HG03575 (cell line): ENCODE data around the gene VPS4A.

Experiments used
- ATAC-seq: cut with Tn5 transposase; IDR thresholded peaks from one replicate; pipeline ENCODE4 v1.9.1; 2021; ENCODE audit not compliant: unreplicated experiment, insufficient number of reproducible peaks, low FRiP score; ENCODE audit errors: extremely low read depth

VPS4A gene

DNA sequence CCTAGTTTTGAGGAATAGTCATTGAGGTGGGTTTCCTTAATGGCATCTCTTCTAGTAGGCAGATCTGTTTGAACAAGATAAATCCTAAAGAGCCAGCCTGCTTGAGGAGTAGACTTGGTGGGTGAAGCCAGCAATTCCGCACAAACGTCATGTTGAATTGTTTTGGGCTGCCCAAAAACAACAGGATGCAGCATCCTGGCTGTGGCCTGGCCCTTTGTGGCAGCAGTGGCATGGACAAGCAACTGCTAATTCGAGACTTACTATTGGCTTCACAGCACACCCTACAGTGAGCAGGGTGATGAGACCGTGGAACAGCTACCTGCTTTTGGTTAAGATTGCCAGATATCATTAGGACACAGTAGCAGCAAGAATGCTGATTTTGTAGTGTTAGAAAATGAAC is 9.3 kb upstream of the VPS4A start:
- ATAC-seq: no peak

DNA sequence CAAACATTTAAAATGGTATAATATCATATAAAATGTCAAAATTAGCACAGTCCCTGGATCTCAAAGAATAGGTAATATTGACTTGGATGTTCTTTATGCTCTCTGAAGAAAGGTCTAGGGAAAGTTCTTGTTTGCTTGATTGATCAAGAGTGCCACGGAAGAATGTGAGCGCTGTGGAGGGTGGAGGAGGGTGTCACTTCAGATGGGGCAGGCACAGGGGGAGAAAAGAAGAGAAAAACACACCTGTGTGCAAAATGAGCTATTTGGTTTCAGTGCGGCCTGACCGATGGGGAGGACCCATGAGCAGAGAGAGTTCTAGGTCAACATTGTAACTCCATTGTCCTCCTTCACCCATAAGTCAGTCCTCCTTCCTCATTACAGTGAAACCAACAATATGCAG is 8.8 kb upstream of the VPS4A start:
- no peak for ATAC-seq

DNA sequence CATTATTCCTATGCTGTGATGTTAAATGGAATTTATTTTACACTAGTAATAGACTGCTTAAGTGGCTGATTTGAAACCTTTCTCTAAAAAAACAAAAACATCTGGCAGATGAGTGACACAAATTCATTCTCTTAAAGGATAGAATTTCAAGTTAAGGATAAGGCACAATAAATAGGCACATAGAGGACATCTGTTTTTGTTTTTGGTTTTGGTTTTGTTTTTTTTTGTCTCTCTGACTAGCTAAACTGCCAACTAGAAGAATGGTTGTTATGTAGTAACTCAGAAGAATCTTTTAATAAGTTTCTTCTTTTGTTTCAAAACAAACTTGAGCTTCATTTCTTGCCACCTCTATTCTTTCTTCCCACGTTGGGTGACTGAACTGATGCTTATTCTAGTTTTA is 5.1 kb upstream of the VPS4A start:
- ATAC-seq: no peak

DNA sequence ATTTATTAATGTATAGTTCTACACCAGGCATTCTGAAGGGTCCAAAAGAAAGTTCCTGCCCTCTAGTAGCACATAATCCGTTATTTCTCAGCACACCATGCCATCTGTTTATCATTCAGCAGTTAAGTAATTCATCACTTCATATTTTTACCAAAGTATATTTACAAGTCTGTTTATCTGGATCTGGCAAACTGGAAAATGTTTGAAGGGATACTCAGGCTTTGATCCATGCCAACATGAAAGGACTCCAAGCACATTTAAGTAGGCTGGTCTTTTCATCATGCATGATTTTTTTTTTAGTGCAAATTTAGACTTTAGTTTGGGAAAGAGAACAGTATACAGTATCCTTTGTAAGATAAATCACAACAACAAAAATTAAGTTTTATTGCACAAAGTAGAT is 4.1 kb upstream of the VPS4A start:
- no peak for ATAC-seq

DNA sequence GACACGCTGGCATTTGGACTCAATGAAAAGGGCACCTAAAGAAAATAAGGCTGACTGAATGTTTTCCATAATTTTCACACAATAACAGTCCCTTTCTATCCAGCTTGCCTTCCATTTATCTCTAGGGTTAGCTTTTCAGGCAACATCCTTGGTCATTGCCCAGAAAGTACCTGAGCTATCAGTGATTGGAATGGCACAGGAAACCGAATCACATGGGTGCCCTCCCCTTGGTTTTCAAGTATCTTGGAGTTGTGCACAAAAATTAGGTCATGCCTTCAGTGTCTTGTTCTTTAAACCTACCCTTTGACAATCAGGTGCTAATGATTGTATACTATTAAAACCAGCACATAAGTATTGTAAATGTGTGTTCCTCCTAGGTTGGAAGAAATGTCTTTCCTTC is 3.3 kb upstream of the VPS4A start:
- ATAC-seq: no peak

DNA sequence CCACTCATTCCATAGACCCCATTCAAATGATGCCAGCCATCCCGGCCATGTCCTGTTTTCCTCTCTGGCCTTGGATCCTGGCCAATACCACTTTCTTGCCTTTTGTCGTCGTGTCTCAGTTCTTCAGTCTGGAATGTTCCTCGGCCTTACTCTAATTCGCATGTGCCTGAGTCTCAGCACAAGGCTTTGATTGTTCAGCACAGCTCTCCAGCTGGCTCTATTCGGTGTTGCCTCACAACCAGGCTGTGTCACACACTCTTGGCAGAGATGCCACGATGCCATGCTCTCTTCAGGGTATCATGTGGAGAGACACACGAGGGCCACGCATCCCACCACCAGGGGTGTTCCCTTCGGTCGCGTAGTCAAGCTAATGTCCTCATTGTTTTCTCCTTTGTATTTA is 1.8 kb upstream of the VPS4A start:
- no peak for ATAC-seq

DNA sequence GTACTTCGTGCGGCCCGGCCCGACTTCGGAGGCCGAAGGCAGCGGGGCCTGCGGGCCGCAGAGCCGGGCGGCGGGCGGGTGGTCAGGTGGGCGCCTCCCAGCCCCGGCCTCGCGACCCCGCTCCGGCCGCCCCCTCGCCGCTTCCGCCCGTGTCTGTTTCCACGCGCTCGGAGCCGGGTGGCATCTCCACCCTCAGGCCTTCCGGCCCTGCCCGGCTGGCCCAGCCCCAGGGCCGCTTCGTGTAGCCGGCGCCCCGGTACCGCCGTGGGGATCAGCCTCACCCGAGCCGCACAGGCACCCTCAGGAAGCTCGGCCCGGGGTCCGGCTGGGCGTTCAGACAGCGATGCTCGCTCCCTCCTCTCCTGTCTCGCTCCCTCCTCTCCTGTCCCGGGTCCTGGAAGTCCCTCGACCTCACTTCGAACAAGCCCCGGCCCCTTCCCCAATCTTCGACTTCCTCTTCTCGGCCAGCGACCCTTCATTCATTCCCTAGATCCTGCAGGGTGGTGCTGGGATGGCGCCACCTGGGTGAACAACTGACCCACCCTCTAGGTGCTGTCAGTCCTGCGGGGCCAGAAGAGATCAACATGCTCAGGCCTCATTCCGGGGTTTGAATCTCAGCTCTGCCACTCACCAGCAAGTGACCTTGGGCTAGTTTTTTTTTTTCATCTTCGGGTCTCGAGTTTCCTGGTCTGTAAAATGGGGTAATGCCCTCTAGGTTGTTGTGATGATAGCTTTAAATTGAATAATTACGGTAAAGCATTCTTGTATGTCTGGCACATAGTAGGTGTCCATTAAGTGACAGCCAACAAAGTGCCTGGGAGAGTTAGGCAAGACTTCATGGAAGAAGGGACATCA is 610 bp downstream of the VPS4A start:
- peak; percentile 20 for ATAC-seq

DNA sequence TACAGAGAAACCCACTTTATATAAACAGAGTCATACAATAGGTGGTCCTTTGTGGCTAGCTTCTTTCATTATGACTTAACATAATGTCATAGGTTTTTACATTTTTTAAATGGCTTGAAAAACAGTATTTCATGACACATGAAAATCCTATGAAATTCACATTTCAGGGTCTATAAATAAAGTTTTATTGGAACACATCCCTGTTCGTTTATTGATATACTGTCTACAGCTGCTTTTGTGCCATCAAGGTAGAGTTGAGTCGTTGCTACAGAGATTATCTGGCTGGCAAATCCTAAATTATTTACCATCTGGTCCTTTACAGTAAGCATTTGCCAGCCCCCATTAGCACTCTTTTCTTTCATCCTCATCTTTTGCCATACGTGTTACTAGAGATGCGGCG is 2.3 kb downstream of the VPS4A start:
- no peak for ATAC-seq

DNA sequence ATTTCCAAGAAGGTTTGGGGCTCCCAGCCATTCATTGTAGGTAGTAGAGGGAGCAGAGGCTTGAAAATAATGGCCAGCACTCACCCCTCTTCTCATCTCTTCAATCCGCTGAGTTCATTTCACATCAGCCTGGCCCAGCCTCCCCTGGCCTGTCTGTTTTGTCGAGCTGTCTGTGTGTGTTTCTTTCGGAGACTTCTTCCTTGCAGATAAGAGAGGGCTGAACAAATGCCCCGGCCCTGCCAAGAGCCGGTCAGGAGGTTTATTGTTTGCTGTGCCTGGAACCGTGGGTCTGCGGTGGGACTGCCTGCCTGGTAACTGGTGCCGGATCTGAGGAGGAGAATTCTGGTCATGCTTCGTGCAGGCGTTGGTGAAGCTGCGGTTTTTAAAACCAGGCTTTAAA is 3.4 kb downstream of the VPS4A start:
- ATAC-seq: no peak

DNA sequence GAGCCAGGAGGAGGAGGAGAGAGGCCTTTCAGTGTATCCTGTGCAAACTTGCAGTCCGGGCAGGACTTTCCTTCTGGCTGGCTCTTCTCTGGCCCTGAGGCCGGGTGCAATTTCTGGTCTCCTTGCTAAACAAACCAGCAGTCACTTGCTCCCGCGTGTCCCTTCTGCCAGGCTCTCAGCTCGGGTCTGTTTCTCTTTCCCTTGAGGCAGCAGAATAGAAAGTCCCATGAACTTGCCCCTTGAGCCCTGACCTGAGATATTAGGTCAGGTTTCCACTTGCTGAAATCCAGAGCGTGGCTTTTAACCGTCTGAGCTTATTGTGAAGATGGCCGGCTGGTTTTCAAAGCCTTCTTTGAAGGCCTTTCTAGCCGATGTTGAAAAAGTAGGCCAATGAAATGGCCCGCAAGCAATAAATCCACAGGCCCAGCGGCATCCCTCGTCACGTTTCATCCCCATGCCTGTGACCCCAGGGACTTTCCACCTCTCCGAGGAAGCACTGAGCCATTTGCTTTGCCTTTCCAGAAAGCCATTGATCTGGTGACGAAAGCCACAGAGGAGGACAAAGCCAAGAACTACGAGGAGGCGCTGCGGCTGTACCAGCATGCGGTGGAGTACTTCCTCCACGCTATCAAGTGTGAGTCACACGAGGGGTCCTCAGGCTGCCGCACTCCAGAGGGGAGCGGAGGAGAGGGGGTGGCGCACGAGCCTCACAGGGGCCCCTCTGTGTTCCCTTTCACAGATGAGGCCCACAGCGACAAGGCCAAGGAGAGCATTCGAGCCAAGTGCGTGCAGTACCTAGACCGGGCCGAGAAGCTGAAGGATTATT is 4.5 kb downstream of the VPS4A start:
- ATAC-seq: no peak

DNA sequence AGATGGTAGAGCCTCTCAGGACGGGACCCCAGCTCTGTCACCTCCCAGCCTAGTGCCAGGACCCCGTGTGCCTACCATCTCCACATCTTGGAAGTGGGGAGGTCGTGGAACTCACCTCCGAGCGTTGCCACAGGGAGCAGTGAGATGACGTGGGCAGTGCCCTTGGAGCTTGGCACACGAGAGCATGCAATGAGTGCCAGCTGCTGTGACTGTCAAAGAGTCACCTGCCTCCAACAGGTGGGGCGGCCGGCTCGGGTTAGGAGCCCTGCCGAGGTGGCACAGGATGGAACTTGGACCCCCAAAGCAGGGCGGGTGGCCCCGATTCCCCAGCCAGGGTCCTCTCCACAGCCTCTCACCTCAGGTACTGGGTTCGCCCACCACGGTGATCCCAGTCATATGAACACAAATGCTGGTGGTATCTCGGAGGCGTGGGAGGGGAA is 5.5 kb downstream of the VPS4A start:
- ATAC-seq: no peak

DNA sequence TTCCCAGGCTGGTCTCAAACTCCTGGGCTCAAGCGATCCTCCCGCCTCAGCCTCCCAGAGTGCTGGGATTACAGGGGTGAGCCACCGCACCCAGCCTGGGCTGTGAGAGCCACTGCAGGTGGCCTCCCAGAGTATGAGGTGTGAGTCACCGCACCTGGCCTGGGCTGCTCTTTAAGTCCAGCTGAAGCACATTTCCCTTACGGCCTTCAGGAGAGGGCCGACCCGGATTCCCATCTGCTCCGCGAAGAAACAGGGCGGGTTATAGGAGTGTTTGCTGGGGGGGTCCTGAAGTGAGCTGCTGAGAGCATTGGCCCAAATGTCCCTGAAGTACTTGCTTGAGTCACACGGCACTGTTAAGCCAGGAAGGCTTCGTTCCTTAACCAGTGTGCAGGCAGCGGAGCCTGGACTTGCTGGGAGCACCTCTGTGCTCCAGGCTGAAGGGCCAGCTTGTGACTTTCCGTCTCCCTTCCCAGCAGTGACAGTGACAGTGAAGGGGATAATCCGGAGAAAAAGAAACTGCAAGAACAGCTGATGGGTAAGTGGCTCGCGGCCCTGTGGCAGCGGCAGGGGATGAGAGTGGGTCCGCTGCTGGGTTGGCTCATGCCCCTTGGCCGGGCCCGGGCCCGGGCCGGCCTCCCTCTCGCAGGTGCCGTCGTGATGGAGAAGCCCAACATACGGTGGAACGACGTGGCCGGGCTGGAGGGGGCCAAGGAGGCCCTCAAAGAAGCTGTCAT is 7.2 kb downstream of the VPS4A start:
- no peak for ATAC-seq

DNA sequence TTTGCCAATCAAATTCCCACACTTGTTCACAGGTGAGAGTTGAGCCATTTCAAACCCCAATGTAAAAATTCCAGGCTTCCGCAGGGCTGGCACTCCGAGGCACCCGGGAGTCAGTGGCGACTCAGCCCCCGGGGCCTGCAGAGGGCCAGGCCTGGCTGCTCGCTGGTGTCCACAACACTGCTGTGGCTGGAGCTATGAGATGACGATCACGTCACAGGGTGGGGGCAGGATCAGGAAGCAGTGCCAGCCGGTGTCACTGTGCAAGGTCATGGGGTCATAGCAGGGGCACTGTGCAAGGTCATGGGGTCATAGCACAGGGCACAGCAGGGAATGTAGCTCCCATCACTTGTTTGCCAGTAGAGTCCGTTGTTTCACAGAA is 7.8 kb downstream of the VPS4A start:
- ATAC-seq: no peak

DNA sequence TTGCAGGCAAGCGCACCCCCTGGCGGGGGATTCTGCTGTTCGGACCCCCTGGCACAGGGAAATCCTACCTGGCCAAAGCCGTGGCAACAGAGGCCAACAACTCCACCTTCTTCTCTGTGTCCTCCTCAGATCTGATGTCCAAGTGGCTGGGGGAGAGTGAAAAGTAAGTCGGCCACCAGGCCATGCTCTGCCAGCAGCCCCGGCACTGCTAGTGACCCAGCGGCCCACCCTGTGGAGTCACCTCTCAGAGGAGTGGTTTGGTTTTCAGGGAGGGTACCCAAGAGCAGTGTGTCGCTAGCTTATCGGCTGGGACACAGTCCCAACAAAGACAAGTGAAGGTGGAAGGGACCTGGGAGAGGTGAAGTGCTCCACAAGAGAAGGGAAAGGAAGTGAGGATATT is 8.2 kb downstream of the VPS4A start:
- ATAC-seq: no peak

DNA sequence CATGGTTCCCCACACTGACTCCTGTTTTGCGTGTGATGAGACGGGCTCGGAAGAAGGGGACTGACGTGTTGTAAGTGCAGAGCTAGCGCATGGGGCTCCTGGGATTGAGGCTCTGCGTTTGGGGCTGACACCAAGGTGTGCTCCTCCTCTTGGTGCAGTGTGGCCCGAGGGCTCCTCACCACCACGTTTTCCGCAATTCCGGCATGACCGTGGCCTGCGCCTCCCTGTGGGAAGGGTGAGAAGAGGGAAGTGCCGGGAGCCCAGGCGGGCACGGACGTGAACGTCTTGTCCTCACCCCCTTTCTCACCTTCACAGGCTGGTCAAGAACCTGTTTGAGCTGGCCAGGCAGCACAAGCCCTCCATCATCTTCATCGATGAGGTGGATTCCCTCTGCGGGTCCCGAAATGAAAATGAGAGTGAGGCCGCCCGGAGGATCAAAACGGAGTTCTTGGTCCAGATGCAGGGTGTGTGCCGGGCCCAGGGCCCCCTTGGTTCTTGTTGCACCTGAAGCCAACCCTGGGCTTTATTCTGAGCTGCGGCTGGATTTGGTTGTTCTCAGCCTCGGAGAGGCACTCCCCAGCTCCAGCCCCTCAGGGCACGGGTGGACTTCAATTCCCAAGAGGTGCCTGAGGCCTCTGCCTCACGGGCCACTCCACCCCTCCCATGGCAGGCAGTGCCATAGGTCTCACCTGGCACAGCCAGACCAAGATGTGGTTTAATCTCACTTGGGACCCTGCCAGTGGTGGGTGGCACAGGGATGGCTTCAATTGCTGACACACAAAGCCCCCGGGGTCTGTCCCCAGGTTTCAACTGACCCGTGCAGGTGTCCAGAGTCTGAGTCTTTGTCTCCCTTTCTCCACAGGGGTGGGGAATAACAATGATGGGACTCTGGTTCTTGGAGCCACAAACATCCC is 8.9 kb downstream of the VPS4A start:
- ATAC-seq: no peak

DNA sequence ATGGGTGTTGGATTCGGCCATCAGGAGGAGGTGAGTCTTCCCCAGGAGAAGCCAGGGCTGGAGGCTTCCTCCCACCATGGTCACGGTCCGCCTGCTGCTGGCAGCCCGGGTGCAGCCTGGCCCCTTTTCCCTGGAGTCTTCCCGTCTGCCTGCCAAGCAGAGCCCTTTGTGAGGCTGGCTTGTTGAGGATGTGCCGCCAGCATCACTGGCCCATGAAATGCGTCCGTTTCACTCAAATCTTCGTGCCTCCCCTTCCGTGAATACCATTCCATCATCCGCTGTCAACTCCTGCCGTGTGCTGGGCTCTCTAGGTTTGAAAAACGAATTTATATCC is 9.6 kb downstream of the VPS4A start:
- no peak for ATAC-seq

DNA sequence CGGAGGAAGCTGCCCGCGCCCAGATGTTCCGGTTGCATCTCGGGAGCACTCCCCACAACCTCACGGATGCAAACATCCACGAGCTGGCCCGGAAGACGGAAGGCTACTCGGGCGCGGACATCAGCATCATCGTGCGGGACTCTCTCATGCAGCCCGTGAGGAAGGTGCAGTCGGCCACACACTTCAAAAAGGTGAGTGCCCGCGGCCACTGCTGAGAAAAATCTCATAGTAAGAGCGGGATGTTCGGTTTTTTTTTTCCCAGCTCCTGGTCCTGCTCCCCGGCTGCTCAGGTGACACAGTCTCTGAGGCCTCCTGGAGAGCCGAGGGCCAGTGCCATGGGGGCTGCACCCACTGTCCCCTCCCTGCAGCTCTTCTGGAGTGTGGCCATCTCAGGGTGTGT is 9.9 kb downstream of the VPS4A start:
- ATAC-seq: no peak

DNA sequence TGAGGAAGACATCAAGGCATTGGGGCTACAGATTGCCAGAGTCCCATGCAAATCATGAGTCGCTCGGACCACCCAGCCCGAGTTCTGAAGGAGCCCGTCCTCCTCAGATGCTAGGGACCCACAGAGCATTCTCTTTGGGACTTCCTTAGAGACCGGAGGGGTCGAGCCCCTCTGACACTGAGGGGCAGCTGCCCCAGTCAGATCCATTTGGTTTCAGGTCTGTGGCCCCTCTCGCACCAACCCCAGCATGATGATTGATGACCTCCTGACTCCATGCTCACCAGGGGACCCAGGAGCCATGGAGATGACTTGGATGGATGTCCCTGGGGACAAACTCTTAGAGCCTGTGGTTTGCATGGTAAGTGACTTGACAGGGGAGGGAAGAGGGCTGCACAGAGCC is 11.2 kb downstream of the VPS4A start:
- ATAC-seq: no peak

DNA sequence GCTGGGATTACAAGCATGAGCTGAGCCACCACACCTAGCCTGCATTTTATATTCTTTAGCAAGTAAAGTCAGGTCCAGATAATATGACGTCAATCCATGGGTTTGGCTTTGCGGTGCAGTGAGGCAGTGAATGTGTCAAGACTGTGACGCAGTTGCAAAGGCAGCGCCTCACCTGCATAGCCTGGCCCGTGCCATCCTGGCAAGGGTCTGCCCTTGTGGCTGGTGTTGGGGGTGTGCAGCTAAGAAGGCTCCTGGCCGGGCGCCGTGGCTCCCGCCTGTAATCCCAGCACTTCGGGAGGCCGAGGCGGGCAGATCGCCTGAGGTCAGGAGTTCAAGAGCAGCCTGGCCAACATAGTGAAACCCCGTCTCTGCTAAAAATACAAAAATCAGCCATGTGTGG is 12.3 kb downstream of the VPS4A start:
- no peak for ATAC-seq
